Activated naive CD8-positive, alpha-beta T cell treated with anti-CD3 and anti-CD28 coated beads, Interleukin-2, amount 50 U/mL, for 24 hours (primary cell): ENCODE measurements around the gene ATP13A5.

Source experiments
- ATAC-seq: fragments of 150-1000 bp; cut with Tn5 transposase; one replicate; pipeline ENCODE4 v1.10.0; 2021
- DNase-seq: peaks from one replicate; pipeline ENCODE4 v3.0.0; 2021
- H3K27ac Mint-ChIP-seq: one replicate; pipeline ENCODE4 v1.8.0; 2021; ENCODE audit warnings: mild to moderate bottlenecking, mixed read lengths
- H3K27me3 Mint-ChIP-seq: one replicate; pipeline ENCODE4 v1.8.0; 2021; ENCODE audit warnings: mixed read lengths
- H3K36me3 Mint-ChIP-seq: one replicate; pipeline ENCODE4 v1.8.0; 2021; ENCODE audit warnings: low read depth, mixed read lengths
- H3K4me1 Mint-ChIP-seq: one replicate; pipeline ENCODE4 v1.8.0; 2021; ENCODE audit warnings: mixed read lengths
- H3K4me3 Mint-ChIP-seq: one replicate; pipeline ENCODE4 v1.8.0; 2021; ENCODE audit warnings: mild to moderate bottlenecking, moderate library complexity, mixed read lengths
- H3K9me3 Mint-ChIP-seq: one replicate; pipeline ENCODE4 v1.8.0; 2021; ENCODE audit warnings: mixed read lengths

The ATP13A5 gene, protein sequence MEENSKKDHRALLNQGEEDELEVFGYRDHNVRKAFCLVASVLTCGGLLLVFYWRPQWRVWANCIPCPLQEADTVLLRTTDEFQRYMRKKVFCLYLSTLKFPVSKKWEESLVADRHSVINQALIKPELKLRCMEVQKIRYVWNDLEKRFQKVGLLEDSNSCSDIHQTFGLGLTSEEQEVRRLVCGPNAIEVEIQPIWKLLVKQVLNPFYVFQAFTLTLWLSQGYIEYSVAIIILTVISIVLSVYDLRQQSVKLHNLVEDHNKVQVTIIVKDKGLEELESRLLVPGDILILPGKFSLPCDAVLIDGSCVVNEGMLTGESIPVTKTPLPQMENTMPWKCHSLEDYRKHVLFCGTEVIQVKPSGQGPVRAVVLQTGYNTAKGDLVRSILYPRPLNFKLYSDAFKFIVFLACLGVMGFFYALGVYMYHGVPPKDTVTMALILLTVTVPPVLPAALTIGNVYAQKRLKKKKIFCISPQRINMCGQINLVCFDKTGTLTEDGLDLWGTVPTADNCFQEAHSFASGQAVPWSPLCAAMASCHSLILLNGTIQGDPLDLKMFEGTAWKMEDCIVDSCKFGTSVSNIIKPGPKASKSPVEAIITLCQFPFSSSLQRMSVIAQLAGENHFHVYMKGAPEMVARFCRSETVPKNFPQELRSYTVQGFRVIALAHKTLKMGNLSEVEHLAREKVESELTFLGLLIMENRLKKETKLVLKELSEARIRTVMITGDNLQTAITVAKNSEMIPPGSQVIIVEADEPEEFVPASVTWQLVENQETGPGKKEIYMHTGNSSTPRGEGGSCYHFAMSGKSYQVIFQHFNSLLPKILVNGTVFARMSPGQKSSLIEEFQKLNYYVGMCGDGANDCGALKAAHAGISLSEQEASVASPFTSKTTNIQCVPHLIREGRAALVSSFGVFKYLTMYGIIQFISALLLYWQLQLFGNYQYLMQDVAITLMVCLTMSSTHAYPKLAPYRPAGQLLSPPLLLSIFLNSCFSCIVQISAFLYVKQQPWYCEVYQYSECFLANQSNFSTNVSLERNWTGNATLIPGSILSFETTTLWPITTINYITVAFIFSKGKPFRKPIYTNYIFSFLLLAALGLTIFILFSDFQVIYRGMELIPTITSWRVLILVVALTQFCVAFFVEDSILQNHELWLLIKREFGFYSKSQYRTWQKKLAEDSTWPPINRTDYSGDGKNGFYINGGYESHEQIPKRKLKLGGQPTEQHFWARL

DNA sequence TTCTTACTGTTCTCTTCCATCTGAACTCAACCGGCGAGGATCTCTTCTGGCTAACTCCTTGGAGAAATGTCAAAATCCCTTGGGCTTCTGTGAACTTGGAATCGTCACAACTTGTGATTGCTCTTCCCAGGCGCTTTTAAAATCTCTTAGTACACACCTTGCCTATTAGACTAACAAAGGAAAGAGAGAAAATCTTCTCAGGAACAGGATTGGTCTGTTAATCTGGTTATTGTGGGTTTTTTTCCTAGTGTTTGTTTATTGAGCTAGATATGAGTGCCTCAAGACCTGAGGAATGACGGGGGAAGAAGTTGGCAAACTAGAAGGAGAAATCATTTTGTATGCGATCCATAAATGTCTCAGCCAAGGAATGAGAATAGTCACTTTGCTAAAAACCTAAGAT, at the start of gene ATP13A5:
ATP13A5 (minus strand) TSS at position 48 of the 400 bp plus-strand sequence; CDS start at position 20, 28 bp downstream.
- Mint-ChIP-seq H3K4me1 (no peaks in the 10 kb centered on the region), H3K9me3 (no peaks in the 10 kb centered on the region)
- no peak for DNase-seq

DNA sequence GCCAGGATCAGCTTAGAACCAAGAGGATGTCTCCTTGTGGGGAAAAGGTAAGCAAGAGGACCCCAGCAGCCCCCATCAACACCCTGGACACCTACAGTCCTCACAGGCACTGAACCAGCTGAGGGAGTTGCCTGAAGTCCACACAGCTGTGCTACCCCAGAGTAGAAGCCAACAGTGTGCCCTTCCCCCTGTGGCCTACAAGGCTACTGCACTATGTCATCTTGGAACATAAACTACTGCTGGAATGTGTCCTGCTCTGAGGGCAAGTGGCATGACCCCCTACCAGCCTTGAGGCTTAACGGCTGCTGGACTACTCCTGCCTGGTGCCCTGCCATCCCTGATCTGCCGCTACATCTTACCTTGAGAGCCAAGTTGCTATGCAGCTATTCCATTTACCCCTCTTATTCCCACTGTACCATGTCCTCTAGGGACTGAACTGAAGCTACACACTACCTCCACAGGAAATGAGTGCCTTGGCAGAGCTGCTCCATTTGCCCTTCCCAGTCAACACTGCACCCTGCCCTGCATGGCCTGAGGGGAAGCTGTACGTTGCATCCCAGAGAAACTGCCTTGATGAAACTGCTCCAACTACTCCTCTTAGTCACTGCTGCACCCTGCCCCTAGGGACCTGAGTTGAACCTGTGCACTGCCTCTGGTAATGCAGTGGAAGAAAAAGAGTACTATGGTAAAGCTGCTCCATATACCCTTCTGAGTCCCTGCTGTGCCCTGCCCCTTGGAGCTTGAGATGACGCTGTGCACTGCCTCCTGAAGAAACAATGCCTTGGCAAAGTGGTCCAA, 40.2 kb upstream of the ATP13A5 start:
- H3K4me1 Mint-ChIP-seq: no peaks in the 10 kb centered on the region
- H3K9me3 Mint-ChIP-seq: peaks cover 51% of the 10 kb centered on the region
- no peaks in the 10 kb centered on the region for H3K27me3 Mint-ChIP-seq
- no peak overlapping the region for H3K4me3 Mint-ChIP-seq
- no peak for DNase-seq
- ATAC-seq: no peak
- peaks cover 36% of the 10 kb centered on the region for H3K36me3 Mint-ChIP-seq
- H3K27ac Mint-ChIP-seq: no peak overlapping the region

More for the DNA sequence above, at the start of gene ATP13A5:
- no peaks in the 10 kb centered on the region for H3K36me3 Mint-ChIP-seq
- H3K27me3 Mint-ChIP-seq: peaks cover 11% of the 10 kb centered on the region
- no peak within 1 kb of the TSS for H3K27ac Mint-ChIP-seq
- no peak for ATAC-seq
- no peak within 1 kb of the TSS for H3K4me3 Mint-ChIP-seq

DNA sequence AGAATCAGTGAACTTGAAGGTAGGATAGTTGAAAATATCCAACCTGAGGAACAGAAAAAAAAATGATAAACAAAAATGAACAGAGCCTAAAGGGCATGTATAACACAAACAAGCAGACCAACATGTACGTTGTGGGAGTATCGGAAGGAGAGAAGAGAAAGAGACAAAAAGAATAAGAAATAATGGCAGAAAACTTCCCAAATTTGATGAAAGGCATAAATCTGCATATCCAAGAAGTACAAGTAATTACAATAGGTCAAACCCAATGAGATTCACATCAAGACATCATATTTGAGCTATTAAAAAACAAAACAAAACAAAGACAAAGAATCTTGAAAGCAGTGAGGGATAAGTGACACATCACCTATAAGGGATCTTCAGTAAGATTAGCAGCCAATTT, 38.1 kb upstream of the ATP13A5 start:
- Mint-ChIP-seq H3K4me1 (no peaks in the 10 kb centered on the region), H3K27ac (no peak overlapping the region), H3K36me3 (peaks cover 36% of the 10 kb centered on the region), H3K9me3 (peaks cover 38% of the 10 kb centered on the region), H3K27me3 (no peaks in the 10 kb centered on the region), H3K4me3 (no peak overlapping the region)
- ATAC-seq (no peak), DNase-seq (no peak)

DNA sequence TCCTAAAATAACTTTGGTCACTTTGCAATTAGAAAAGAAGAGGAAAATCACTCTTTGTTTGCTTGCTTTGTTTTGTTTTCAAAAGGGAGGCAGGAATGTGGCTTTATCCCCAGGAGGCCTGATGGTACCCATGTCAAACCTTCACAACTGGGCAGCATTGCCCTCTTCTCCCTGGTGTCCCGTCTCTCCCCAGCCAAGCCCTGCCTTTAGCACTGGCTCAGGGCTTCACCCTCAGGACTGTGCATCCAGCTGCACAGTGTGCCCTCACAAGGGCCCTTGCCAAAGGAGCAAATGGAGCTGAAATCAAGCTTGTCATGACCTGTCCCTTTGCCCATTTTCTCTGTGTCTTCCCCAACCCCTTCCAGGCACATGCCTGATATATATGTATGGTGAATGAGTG, 29.1 kb upstream of the ATP13A5 start:
- no peaks in the 10 kb centered on the region for H3K9me3 Mint-ChIP-seq

DNA sequence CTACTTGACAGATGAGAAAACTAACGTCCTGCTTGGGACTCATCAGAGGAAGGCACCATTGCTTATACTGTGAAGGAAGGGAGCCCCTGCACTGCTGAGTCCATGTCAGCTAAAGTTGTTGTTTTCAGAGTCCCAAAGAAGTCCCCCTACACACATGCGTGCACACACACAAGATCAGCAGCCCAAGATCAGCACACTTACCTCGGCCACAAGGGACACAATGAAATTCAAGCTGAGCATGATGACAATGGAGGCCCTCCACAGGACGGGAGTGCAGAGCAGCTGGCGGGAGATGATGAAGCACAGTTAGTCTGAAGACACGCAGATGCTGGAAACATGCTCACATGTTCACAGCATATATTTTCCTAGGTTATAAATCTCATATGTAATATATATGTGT, 28.6 kb upstream of the ATP13A5 start:
- no peaks in the 10 kb centered on the region for H3K36me3 Mint-ChIP-seq
- no peaks in the 10 kb centered on the region for H3K4me1 Mint-ChIP-seq
- H3K27me3 Mint-ChIP-seq: no peaks in the 10 kb centered on the region
- ATAC-seq (no peak), DNase-seq (no peak)
- H3K27ac Mint-ChIP-seq: no peak overlapping the region
- no peaks in the 10 kb centered on the region for H3K9me3 Mint-ChIP-seq
- no peak overlapping the region for H3K4me3 Mint-ChIP-seq

More for the DNA sequence above, 29.1 kb upstream of the ATP13A5 start:
- Mint-ChIP-seq H3K4me3 (no peak overlapping the region), H3K27me3 (no peaks in the 10 kb centered on the region), H3K4me1 (no peaks in the 10 kb centered on the region), H3K36me3 (no peaks in the 10 kb centered on the region), H3K27ac (no peak overlapping the region)
- no peak for ATAC-seq
- no peak for DNase-seq

DNA sequence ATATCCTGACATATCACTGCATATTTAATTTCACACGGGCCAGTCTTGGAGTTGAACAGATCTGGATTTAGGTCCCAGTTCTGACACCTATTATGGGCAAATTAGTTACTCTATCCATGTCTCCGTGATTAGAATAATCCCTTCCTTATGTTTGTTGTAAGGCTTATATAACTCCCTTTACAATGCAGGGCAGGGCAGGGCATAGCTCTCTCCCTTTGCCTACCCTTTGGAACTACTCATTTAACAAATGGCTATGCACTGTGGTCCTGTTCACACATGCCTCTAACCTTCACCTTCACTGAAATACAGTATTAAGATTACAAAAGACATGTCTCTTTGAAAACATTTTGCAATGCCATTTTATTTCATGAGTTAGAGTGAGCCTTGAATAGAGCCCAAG, 24.8 kb upstream of the ATP13A5 start:
- no peaks in the 10 kb centered on the region for H3K27me3 Mint-ChIP-seq
- no peaks in the 10 kb centered on the region for H3K4me1 Mint-ChIP-seq
- H3K27ac Mint-ChIP-seq: no peak overlapping the region
- H3K36me3 Mint-ChIP-seq: no peaks in the 10 kb centered on the region
- no peak for ATAC-seq
- no peaks in the 10 kb centered on the region for H3K9me3 Mint-ChIP-seq
- DNase-seq: no peak
- H3K4me3 Mint-ChIP-seq: no peak overlapping the region

DNA sequence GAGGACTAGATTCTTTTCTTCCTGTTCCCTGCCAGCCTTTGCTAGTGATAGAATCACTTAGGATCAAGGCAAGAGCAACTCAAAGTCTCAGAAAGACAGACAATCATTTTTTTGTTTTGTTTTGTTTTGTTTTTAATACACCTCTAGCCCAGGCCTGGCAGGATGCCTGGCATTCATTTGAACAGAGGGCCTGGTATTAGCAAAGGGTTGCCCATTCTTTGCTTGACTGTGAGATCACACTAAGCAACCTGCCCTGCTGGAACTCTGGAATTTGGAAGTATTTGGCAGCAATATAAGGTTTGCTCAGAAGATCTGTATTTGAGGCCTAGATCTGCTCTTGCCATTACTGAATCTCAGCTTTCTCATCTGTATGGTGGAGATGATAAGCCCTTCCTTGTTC, 21.8 kb upstream of the ATP13A5 start:
- H3K9me3 Mint-ChIP-seq: no peaks in the 10 kb centered on the region
- no peak for ATAC-seq
- H3K4me3 Mint-ChIP-seq: no peak overlapping the region
- H3K27me3 Mint-ChIP-seq: no peaks in the 10 kb centered on the region
- no peak overlapping the region for H3K27ac Mint-ChIP-seq
- no peak for DNase-seq
- H3K36me3 Mint-ChIP-seq: no peaks in the 10 kb centered on the region
- no peaks in the 10 kb centered on the region for H3K4me1 Mint-ChIP-seq

DNA sequence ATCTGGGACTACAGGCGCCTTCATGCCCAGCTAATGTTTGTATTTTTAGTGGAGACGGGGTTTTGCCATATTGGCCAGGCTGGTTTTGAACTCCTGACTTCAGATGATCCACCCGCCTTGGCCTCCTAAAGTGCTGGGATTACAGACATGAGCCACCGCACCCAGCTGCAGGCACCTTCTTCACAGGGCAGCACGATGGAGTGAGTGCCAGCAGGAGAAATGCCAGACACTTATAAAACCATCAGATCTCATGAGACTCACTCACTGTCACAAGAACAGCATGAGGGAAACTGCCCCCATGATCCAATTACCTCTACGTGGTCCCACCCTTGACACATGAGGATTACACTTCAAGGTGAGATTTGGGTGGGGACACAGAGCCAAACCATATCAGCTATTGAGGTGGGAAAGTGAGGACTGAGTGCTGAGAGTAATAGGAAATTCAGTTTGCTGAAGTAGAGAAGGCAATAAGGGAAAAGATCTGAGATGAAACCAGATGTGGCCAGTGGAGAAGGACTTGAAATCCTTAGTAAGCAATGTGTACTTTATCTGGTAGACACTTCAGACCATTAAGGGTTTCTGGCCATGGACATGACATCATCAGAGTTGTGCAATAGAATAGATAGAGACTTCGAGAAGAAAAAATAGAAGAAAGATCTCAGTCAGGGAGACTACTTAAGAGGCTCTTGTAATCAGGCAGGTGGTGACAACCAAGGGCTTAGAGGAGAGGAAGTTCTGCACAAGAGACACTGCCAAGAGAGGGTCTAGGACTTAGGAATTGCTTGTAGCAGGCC, 18.1 kb upstream of the ATP13A5 start:
- no peak overlapping the region for H3K27ac Mint-ChIP-seq
- H3K27me3 Mint-ChIP-seq: no peaks in the 10 kb centered on the region
- ATAC-seq (no peak), DNase-seq (no peak)
- H3K36me3 Mint-ChIP-seq: no peaks in the 10 kb centered on the region
- no peaks in the 10 kb centered on the region for H3K4me1 Mint-ChIP-seq
- no peak overlapping the region for H3K4me3 Mint-ChIP-seq
- H3K9me3 Mint-ChIP-seq: no peaks in the 10 kb centered on the region

DNA sequence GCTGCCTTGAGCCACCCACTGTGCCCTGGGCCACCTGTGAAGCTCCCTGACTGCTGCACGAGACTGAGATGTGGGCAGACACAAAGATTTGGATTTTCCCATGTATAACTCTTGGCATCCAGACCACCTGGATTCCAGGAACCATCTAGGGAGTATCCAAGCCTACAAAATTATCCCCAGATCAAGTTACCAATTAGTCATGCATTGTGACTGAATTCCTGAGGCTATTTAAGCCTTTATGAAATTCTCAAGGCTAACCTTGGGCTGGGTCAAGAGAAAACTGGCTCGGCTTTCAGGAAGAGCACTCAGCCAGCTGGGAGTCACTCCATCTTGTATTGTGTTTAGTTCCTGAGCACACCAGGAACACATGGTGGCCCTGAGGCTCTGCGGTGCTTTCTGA, 13.3 kb upstream of the ATP13A5 start:
- no peak for DNase-seq
- H3K36me3 Mint-ChIP-seq: no peaks in the 10 kb centered on the region
- H3K27me3 Mint-ChIP-seq: peaks cover 4% of the 10 kb centered on the region
- H3K27ac Mint-ChIP-seq: no peak overlapping the region
- no peak overlapping the region for H3K4me3 Mint-ChIP-seq
- H3K9me3 Mint-ChIP-seq: no peaks in the 10 kb centered on the region
- no peak for ATAC-seq
- no peaks in the 10 kb centered on the region for H3K4me1 Mint-ChIP-seq

DNA sequence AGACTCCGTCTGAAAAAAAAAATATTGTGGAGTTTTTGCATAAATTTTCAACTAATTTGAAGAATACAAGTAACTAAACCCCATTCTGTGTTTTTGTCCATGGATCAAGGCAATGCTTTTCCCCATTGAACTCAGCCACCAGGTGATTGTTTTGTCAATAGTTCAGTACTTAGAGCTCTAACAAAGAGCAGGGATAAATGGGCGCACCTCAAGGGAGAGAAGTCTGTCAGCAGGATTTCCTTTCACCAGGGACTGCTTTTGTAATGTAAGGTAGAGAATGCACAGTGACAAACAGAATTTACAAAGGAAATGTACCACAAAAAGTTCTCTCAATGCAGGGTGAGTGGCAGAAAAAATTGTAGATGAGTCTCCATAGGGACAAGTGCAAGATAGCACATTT, 10.8 kb upstream of the ATP13A5 start:
- peaks cover 4% of the 10 kb centered on the region for H3K27me3 Mint-ChIP-seq
- DNase-seq (no peak), ATAC-seq (no peak)

DNA sequence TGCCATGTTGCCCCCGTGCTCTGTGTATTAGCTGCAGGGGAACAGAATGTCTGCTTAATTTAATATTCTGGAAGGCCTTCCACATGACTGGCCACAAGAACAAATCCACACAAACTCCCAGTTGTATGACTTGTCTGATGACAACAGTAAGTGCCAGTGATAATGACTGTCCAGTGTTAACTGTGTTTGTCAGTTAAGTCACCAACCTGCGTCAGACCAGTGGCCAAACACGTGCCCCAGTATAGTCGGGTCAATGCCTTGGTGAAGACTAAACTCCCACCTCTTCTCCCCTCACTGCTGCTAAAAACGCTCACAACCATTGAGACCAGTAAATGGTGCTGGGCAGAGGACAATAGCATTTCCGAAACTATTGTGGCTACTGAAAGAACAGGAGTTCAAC, 9.8 kb upstream of the ATP13A5 start:
- Mint-ChIP-seq H3K36me3 (no peaks in the 10 kb centered on the region), H3K4me1 (no peaks in the 10 kb centered on the region), H3K4me3 (no peak overlapping the region), H3K27ac (no peak overlapping the region), H3K27me3 (peaks cover 5% of the 10 kb centered on the region), H3K9me3 (no peaks in the 10 kb centered on the region)
- DNase-seq: no peak
- ATAC-seq: no peak

More for the DNA sequence above, 10.8 kb upstream of the ATP13A5 start:
- Mint-ChIP-seq H3K36me3 (no peaks in the 10 kb centered on the region), H3K27ac (no peak overlapping the region), H3K9me3 (no peaks in the 10 kb centered on the region), H3K4me3 (no peak overlapping the region), H3K4me1 (no peaks in the 10 kb centered on the region)

DNA sequence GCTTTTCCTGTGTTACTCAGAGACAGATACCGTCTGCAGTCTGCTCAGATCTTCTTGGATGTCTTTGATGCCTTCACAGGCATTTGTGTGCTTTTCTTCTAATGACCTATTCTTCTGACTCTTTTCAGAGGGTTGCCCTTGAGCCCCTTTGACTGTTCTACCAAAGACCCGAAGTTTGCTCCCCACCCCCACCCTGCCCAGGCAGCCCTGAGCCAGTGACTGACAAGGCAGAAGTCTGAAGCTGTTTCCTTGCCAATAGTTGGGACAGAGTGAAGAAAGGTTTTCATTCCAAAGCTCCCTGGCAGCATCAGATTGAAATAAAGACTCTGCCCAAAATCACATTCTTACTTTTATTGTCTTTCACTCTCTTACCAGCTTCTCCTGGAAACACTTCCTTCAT, 9.0 kb upstream of the ATP13A5 start:
- H3K27me3 Mint-ChIP-seq: peaks cover 5% of the 10 kb centered on the region
- no peaks in the 10 kb centered on the region for H3K4me1 Mint-ChIP-seq
- H3K4me3 Mint-ChIP-seq: no peak overlapping the region
- H3K27ac Mint-ChIP-seq: no peak overlapping the region
- H3K9me3 Mint-ChIP-seq: no peaks in the 10 kb centered on the region
- ATAC-seq (no peak), DNase-seq (no peak)
- H3K36me3 Mint-ChIP-seq: no peaks in the 10 kb centered on the region

DNA sequence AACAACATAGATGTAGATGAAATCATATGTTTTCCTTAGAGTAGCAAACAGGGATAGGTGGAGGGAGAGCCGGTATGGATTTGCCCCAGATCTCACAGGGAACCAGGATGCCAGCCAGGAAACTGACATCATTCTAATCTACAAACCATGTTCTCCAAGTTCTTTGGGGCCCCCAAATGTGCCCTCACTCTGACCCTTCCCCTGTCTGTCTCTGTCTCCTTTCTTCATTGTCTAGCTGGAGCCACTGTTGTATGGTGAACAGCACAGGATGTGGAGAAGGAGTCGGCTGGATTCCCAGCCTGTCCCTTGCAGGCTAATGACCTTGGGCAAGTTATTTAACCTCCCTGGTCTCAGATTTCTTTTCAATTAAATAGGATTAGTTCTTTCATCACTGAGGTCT, 962 bp downstream of the ATP13A5 start:
- no peak overlapping the region for H3K27ac Mint-ChIP-seq
- H3K9me3 Mint-ChIP-seq: no peaks in the 10 kb centered on the region
- H3K4me1 Mint-ChIP-seq: no peaks in the 10 kb centered on the region
- H3K36me3 Mint-ChIP-seq: no peaks in the 10 kb centered on the region
- ATAC-seq (no peak), DNase-seq (no peak)
- H3K27me3 Mint-ChIP-seq: peaks cover 17% of the 10 kb centered on the region
- no peak overlapping the region for H3K4me3 Mint-ChIP-seq
